ENCODE results near the gene MSL3B.
"Not testable (repeated sequence)": the region's sequence is repeated elsewhere in the genome, so short reads cannot be mapped to it uniquely, and the experiment has no call there.

Gene MSL3B

GRCh38 chr2:233882353-233882752 is 14.2 kb upstream of the MSL3B start:
- H3K4me2 ChIP-seq (ENCODE audit: low read length), result no peak overlapping the region
- H3K36me3 ChIP-seq (ENCODE audit: insufficient read depth, low read length), result no peaks in the 10 kb centered on the region
- H3K27ac ChIP-seq (ENCODE audit: low read length), result no peak overlapping the region
- TF ChIP-seq REST (IDR thresholded peaks at IDR 0.05; ENCODE audit: borderline replicate concordance) (no peak), RAD21 (conservative IDR thresholded peaks at IDR 0.05) (no peak), POLR2AphosphoS5 (IDR thresholded peaks at IDR 0.05) (no peak), CTCF (IDR thresholded peaks at IDR 0.05; ENCODE audit: poor library complexity, severe bottlenecking) (no peak), EZH2 (IDR thresholded peaks at IDR 0.05; ENCODE audit: borderline replicate concordance, insufficient read depth, low read length, poor library complexity, severe bottlenecking) (no peak), EP300 (conservative IDR thresholded peaks at IDR 0.05; ENCODE audit: poor library complexity, severe bottlenecking) (no peak), SMC3 (conservative IDR thresholded peaks at IDR 0.05; ENCODE audit: poor library complexity) (no peak), TAF1 (IDR thresholded peaks at IDR 0.05; ENCODE audit: low read depth) (no peak), MXI1 (conservative IDR thresholded peaks at IDR 0.05; ENCODE audit: poor library complexity, severe bottlenecking) (no peak)
- H3K9me2 ChIP-seq (ENCODE audit: insufficient read depth, low read length), result no peaks in the 10 kb centered on the region
- H3F3A ChIP-seq (ENCODE audit: insufficient read depth, low read length, poor library complexity, severe bottlenecking), result no peaks in the 10 kb centered on the region
- no peak overlapping the region for H3K4me3 ChIP-seq (ENCODE audit: low read length)
- no peaks in the 10 kb centered on the region for H4K20me1 ChIP-seq (ENCODE audit: insufficient read depth)
- no peak overlapping the region for H3K9ac ChIP-seq (ENCODE audit: low read length)
- H3K79me2 ChIP-seq (replicated peaks; ENCODE audit: insufficient read depth, low read length), result no peaks in the 10 kb centered on the region
- H3K9me3 ChIP-seq (ENCODE audit: low read length), result peaks cover 3% of the 10 kb centered on the region
- H2AFZ ChIP-seq (ENCODE audit: low read depth, low read length), result no peak overlapping the region
- no peaks in the 10 kb centered on the region for H3K27me3 ChIP-seq (ENCODE audit: insufficient read depth, low read depth, low read length)

GRCh38 chr2:233872125-233872524 is 3.9 kb upstream of the MSL3B start:
- not testable (repeated sequence) for H3K36me3 ChIP-seq (ENCODE audit: insufficient read depth, low read length); H3F3A ChIP-seq (ENCODE audit: insufficient read depth, low read length, poor library complexity, severe bottlenecking); H4K20me1 ChIP-seq (ENCODE audit: insufficient read depth); H2AFZ ChIP-seq (ENCODE audit: low read depth, low read length); H3K27me3 ChIP-seq (ENCODE audit: insufficient read depth, low read depth, low read length); H3K9me2 ChIP-seq (ENCODE audit: insufficient read depth, low read length); H3K9me3 ChIP-seq (ENCODE audit: low read length); H3K79me2 ChIP-seq (replicated peaks; ENCODE audit: insufficient read depth, low read length); H3K9ac ChIP-seq (ENCODE audit: low read length); H3K4me3 ChIP-seq (ENCODE audit: low read length); H3K27ac ChIP-seq (ENCODE audit: low read length); H3K4me2 ChIP-seq (ENCODE audit: low read length)

- Histone ChIP-seq H3K79me2 (replicated peaks; ENCODE audit: insufficient read depth, low read length) (no peaks in the 10 kb centered on the region), H3F3A (ENCODE audit: insufficient read depth, low read length, poor library complexity, severe bottlenecking) (no peaks in the 10 kb centered on the region), H4K20me1 (ENCODE audit: insufficient read depth) (no peaks in the 10 kb centered on the region), H3K27ac (ENCODE audit: low read length) (no peak overlapping the region), H3K9ac (ENCODE audit: low read length) (no peak overlapping the region), H3K36me3 (ENCODE audit: insufficient read depth, low read length) (no peaks in the 10 kb centered on the region), H3K9me2 (ENCODE audit: insufficient read depth, low read length) (no peaks in the 10 kb centered on the region), H3K27me3 (ENCODE audit: insufficient read depth, low read depth, low read length) (no peaks in the 10 kb centered on the region), H2AFZ (ENCODE audit: low read depth, low read length) (no peak overlapping the region), H3K9me3 (ENCODE audit: low read length) (peaks cover 7% of the 10 kb centered on the region), H3K4me3 (ENCODE audit: low read length) (no peak overlapping the region), H3K4me2 (ENCODE audit: low read length) (no peak overlapping the region)
- TF ChIP-seq POLR2AphosphoS5 (IDR thresholded peaks at IDR 0.05) (no peak), RAD21 (conservative IDR thresholded peaks at IDR 0.05) (no peak), SMC3 (conservative IDR thresholded peaks at IDR 0.05; ENCODE audit: poor library complexity) (no peak), CTCF (IDR thresholded peaks at IDR 0.05; ENCODE audit: poor library complexity, severe bottlenecking) (no peak)
Measured at GRCh38 chr2:233871432-233871831, 3.2 kb upstream of the MSL3B start.
